T-helper 17 cell (primary cell): ENCODE measurements around the gene GRAP. TPM values are rescaled to one million over a fixed set of nuclear protein-coding genes. Genes with fewer than 3 reads are reported as not detected.
"Not testable (repeated sequence)": the region's sequence is repeated elsewhere in the genome, so short reads cannot be mapped to it uniquely, and the experiment has no call there.

ENCODE experiments used
- ATAC-seq: fragments of 150-1000 bp; cut with Tn5 transposase; 2 replicates; pipeline ENCODE4 v1.10.0; 2021; ENCODE audit warnings: mild to moderate bottlenecking, moderate library complexity
- DNase-seq, 3 donors: peaks; one replicate each; pipeline versions ENCODE4 v3.0.0 to v3.0.0-alpha.2; 2020 to 2021
- H3K9me3 ChIP-seq: one replicate; pipeline ENCODE4 v1.7.0; 2013; ENCODE audit warnings: low read length, mild to moderate bottlenecking; ENCODE audit not compliant: control insufficient read depth, poor library complexity, severe bottlenecking
- H3K27ac Mint-ChIP-seq: one replicate; pipeline ENCODE4 v1.8.0; 2022; ENCODE audit warnings: mild to moderate bottlenecking, moderate library complexity, mixed read lengths
- H3K27me3 Mint-ChIP-seq: one replicate; pipeline ENCODE4 v1.8.0; 2022; ENCODE audit warnings: mixed read lengths
- H3K36me3 Mint-ChIP-seq: one replicate; pipeline ENCODE4 v1.8.0; 2022; ENCODE audit warnings: low read depth, mixed read lengths
- H3K4me1 Mint-ChIP-seq: one replicate; pipeline ENCODE4 v1.8.0; 2022; ENCODE audit warnings: mild to moderate bottlenecking, mixed read lengths
- H3K4me3 Mint-ChIP-seq: one replicate; pipeline ENCODE4 v1.8.0; 2022; ENCODE audit warnings: mild to moderate bottlenecking, moderate library complexity, mixed read lengths
- total RNA-seq, 4 donors: library from RNA in 2 of 4; stranded (reverse) in 2 of 4; gene quantifications; one replicate each; pipeline ENCODE4 v1.2.3 and lab custom pipeline; 2022 to 2026

The GRAP gene
- total RNA-seq, 2 donors from 2014 or later: 23.8 to 26.7 TPM

- H3K36me3 Mint-ChIP-seq, DNase-seq, H3K4me1 Mint-ChIP-seq, H3K9me3 ChIP-seq, H3K4me3 Mint-ChIP-seq, H3K27ac Mint-ChIP-seq, H3K27me3 Mint-ChIP-seq: not testable (repeated sequence)
- peak; percentile 99 for ATAC-seq
Measured at GRCh38 chr17:19032377-19032988, 14.3 kb downstream of the GRAP start.

- not testable (repeated sequence) for H3K4me3 Mint-ChIP-seq, H3K9me3 ChIP-seq, H3K27ac Mint-ChIP-seq, H3K4me1 Mint-ChIP-seq, H3K27me3 Mint-ChIP-seq, H3K36me3 Mint-ChIP-seq
- peak; percentile 9 to 31 (median 11) for DNase-seq
- peak; percentile 63 for ATAC-seq
Measured at GRCh38 chr17:19031729-19032128, 15.0 kb downstream of the GRAP start.

GRCh38 chr17:19030771-19031449 lies 15.8 kb downstream of the GRAP start:
- H3K36me3 Mint-ChIP-seq, H3K27ac Mint-ChIP-seq, H3K9me3 ChIP-seq, ATAC-seq, DNase-seq, H3K4me3 Mint-ChIP-seq, H3K4me1 Mint-ChIP-seq, H3K27me3 Mint-ChIP-seq: not testable (repeated sequence)

- H3K36me3 Mint-ChIP-seq, ATAC-seq, H3K27me3 Mint-ChIP-seq, H3K4me1 Mint-ChIP-seq, H3K9me3 ChIP-seq, H3K27ac Mint-ChIP-seq, DNase-seq, H3K4me3 Mint-ChIP-seq: not testable (repeated sequence)
Measured at GRCh38 chr17:19029740-19030139, 17.0 kb downstream of the GRAP start.

GRCh38 chr17:19028671-19029070 lies 18.1 kb downstream of the GRAP start:
- H3K9me3 ChIP-seq, H3K4me3 Mint-ChIP-seq, H3K27me3 Mint-ChIP-seq, DNase-seq, H3K36me3 Mint-ChIP-seq, H3K4me1 Mint-ChIP-seq, H3K27ac Mint-ChIP-seq, ATAC-seq: not testable (repeated sequence)

GRCh38 chr17:19024101-19025078 lies 22.4 kb downstream of the GRAP start:
- DNase-seq: no peak

GRCh38 chr17:19023209-19023999 lies 23.4 kb downstream of the GRAP start:
- no peaks in the 10 kb centered on the region for H3K9me3 ChIP-seq
- no peaks in the 10 kb centered on the region for H3K27me3 Mint-ChIP-seq
- H3K4me3 Mint-ChIP-seq: peak overlapping the region; percentile 9
- no peaks in the 10 kb centered on the region for H3K36me3 Mint-ChIP-seq
- no peak for DNase-seq
- peak overlapping the region; percentile 86 for H3K27ac Mint-ChIP-seq
- peaks cover 16% of the 10 kb centered on the region for H3K4me1 Mint-ChIP-seq
- ATAC-seq: no peak

More at GRCh38 chr17:19024101-19025078, 22.4 kb downstream of the GRAP start:
- ATAC-seq: peak; percentile 41
- Mint-ChIP-seq H3K27me3 (no peaks in the 10 kb centered on the region), H3K4me1 (peaks cover 11% of the 10 kb centered on the region), H3K4me3 (peak overlapping the region; percentile 65), H3K36me3 (no peaks in the 10 kb centered on the region), H3K27ac (peak overlapping the region; percentile 86)
- H3K9me3 ChIP-seq: no peaks in the 10 kb centered on the region

- H3K27me3 Mint-ChIP-seq: no peaks in the 10 kb centered on the region
- peaks cover 18% of the 10 kb centered on the region for H3K4me1 Mint-ChIP-seq
- H3K9me3 ChIP-seq: no peaks in the 10 kb centered on the region
- H3K27ac Mint-ChIP-seq: no peak overlapping the region
- ATAC-seq: no peak
- no peaks in the 10 kb centered on the region for H3K36me3 Mint-ChIP-seq
- no peak for DNase-seq
- H3K4me3 Mint-ChIP-seq: peak overlapping the region; percentile 9
Measured at GRCh38 chr17:19022747-19023146, 24.0 kb downstream of the GRAP start.

- no peaks in the 10 kb centered on the region for H3K9me3 ChIP-seq
- Mint-ChIP-seq H3K27me3 (no peaks in the 10 kb centered on the region), H3K4me3 (no peak overlapping the region), H3K36me3 (no peaks in the 10 kb centered on the region), H3K4me1 (peaks cover 18% of the 10 kb centered on the region), H3K27ac (no peak overlapping the region)
- no peak for DNase-seq
- no peak for ATAC-seq
Measured at GRCh38 chr17:19022128-19022527, 24.6 kb downstream of the GRAP start.

GRCh38 chr17:19021622-19022083 lies 25.1 kb downstream of the GRAP start:
- no peaks in the 10 kb centered on the region for H3K36me3 Mint-ChIP-seq
- H3K27ac Mint-ChIP-seq: no peak overlapping the region
- peaks cover 21% of the 10 kb centered on the region for H3K4me1 Mint-ChIP-seq
- H3K9me3 ChIP-seq: no peaks in the 10 kb centered on the region
- DNase-seq (no peak), ATAC-seq (no peak)
- H3K27me3 Mint-ChIP-seq: no peaks in the 10 kb centered on the region
- no peak overlapping the region for H3K4me3 Mint-ChIP-seq

- DNase-seq, H3K27me3 Mint-ChIP-seq, H3K9me3 ChIP-seq, H3K36me3 Mint-ChIP-seq, H3K4me3 Mint-ChIP-seq, ATAC-seq: not testable (repeated sequence)
- Mint-ChIP-seq H3K27ac (peak overlapping the region; percentile 9), H3K4me1 (peaks cover 21% of the 10 kb centered on the region)
Measured at GRCh38 chr17:19021011-19021621, 25.6 kb downstream of the GRAP start.

GRCh38 chr17:19020016-19020415 lies 26.7 kb downstream of the GRAP start:
- no peak overlapping the region for H3K4me3 Mint-ChIP-seq
- H3K9me3 ChIP-seq: no peaks in the 10 kb centered on the region
- no peaks in the 10 kb centered on the region for H3K36me3 Mint-ChIP-seq
- ATAC-seq (no peak), DNase-seq (no peak)
- peaks cover 7% of the 10 kb centered on the region for H3K27me3 Mint-ChIP-seq
- peak overlapping the region; percentile 9 for H3K27ac Mint-ChIP-seq
- peaks cover 21% of the 10 kb centered on the region for H3K4me1 Mint-ChIP-seq
